ENCODE results near the gene TBC1D8B.
A peak's percentile ranks its signal among the peaks of the same experiment; 100 is the strongest.

Gene TBC1D8B

GRCh38 chrX:106894392-106894909, 92.0 kb downstream of the TBC1D8B start:
- intact Hi-C loops (cut with DNase I) = no loop called here
- peak; percentile 34 to 83 (median 66) for DNase-seq

- intact Hi-C loops (cut with DNase I) = loop anchor here (5.0 kb wide), 1 partner anchor 57 kb away; no protein-coding TSS in a partner anchor
- no peak for DNase-seq
Measured at GRCh38 chrX:106894978-106895452, 92.5 kb downstream of the TBC1D8B start.

- intact Hi-C loops (cut with DNase I) = loop anchor here (5.0 kb wide), 1 partner anchor 55 kb away; no protein-coding TSS in a partner anchor
- DNase-seq = no peak
Measured at GRCh38 chrX:106897259-106897658, 94.8 kb downstream of the TBC1D8B start.

- peak in 3 of 42 donors; percentile 9 to 39 (median 18) for DNase-seq
Measured at GRCh38 chrX:106898462-106898861, 96.0 kb downstream of the TBC1D8B start.

GRCh38 chrX:106899276-106899675, 96.8 kb downstream of the TBC1D8B start:
- DNase-seq = no peak
- intact Hi-C loops (cut with DNase I) = loop anchor here (5.0 kb wide), 1 partner anchor 53 kb away; no protein-coding TSS in a partner anchor

More at GRCh38 chrX:106898462-106898861, 96.0 kb downstream of the TBC1D8B start:
- intact Hi-C loops (cut with DNase I) = loop anchor here (5.0 kb wide), 1 partner anchor 54 kb away; no protein-coding TSS in a partner anchor

GRCh38 chrX:106899841-106900240, 97.4 kb downstream of the TBC1D8B start:
- intact Hi-C loops (cut with DNase I) = loop anchor here (5.0 kb wide), 1 partner anchor 52 kb away; no protein-coding TSS in a partner anchor

GRCh38 chrX:106901341-106901740, 98.9 kb downstream of the TBC1D8B start:
- DNase-seq = no peak
- intact Hi-C loops (cut with DNase I) = no loop called here

More at GRCh38 chrX:106899841-106900240, 97.4 kb downstream of the TBC1D8B start:
- no peak for DNase-seq

- intact Hi-C loops (cut with DNase I) = no loop called here
- DNase-seq = no peak
Measured at GRCh38 chrX:106901781-106902219, 99.3 kb downstream of the TBC1D8B start.

GRCh38 chrX:106902684-106903083, 100.2 kb downstream of the TBC1D8B start:
- intact Hi-C loops (cut with DNase I) = no loop called here
- no peak for DNase-seq

GRCh38 chrX:106903291-106903824, 100.9 kb downstream of the TBC1D8B start, which contains the start of gene RIPPLY1:
RIPPLY1 (minus strand) TSS chrX:106903341; CDS start chrX:106903287, 54 bp downstream.
- intact Hi-C loops (cut with DNase I) = no loop called here
- DNase-seq = no peak

GRCh38 chrX:106903856-106904528, 101.5 kb downstream of the TBC1D8B start:
- no peak for DNase-seq
- intact Hi-C loops (cut with DNase I) = no loop called here

- no peak for DNase-seq
- intact Hi-C loops (cut with DNase I) = no loop called here
Measured at GRCh38 chrX:106905064-106905708, 102.7 kb downstream of the TBC1D8B start.

GRCh38 chrX:106906361-106906760, 103.9 kb downstream of the TBC1D8B start:
- DNase-seq = peak in 1 of 42 donors; percentile 2
- intact Hi-C loops (cut with DNase I) = no loop called here

GRCh38 chrX:106912864-106913263, 110.4 kb downstream of the TBC1D8B start:
- DNase-seq = no peak
- intact Hi-C loops (cut with DNase I) = no loop called here

GRCh38 chrX:106917830-106918500, 115.5 kb downstream of the TBC1D8B start:
- intact Hi-C loops (cut with DNase I) = no loop called here
- DNase-seq = no peak

GRCh38 chrX:106919932-106920452, 117.5 kb downstream of the TBC1D8B start, which contains the start of gene CLDN2:
CLDN2 (plus strand) TSS chrX:106920402; CDS start chrX:106928229, 7,827 bp downstream.
- no peak for DNase-seq
- intact Hi-C loops (cut with DNase I) = no loop called here

- no peak for DNase-seq
- intact Hi-C loops (cut with DNase I) = no loop called here
Measured at GRCh38 chrX:106921637-106922036, 119.2 kb downstream of the TBC1D8B start.
